ENCODE measurements around the gene GSDME. TPM values are rescaled to one million over a fixed set of nuclear protein-coding genes. Genes with fewer than 3 reads are reported as not detected.
A peak's percentile ranks its signal among the peaks of the same experiment; 100 is the strongest.

The GSDME gene
- total RNA-seq, 4 donors from 2014 or later: 0.42 to 9.2 (median 2.1) TPM

GRCh38 chr7:24709585-24710360 lies 47.5 kb downstream of the GSDME start:
- no peak for TF ChIP-seq POLR2A (IDR thresholded peaks at IDR 0.05)
- no peak for TF ChIP-seq CTCF (IDR thresholded peaks at IDR 0.05)
- 90 to 92% methylated on average over 15 of the region's 15 CpGs for WGBS, 2 donors
- intact Hi-C loops (cut with DNase I; ENCODE audit: low total_unique reads): no loop called here
- DNase-seq (ENCODE audit: low spot score in 2 of 2): peak in 1 of 2 donors; percentile 8
- H3K4me3 ChIP-seq (ENCODE audit: low read depth, poor library complexity, severe bottlenecking): no peak overlapping the region

- DNase-seq (ENCODE audit: low spot score in 2 of 2): no peak
- H3K4me3 ChIP-seq (ENCODE audit: low read depth, poor library complexity, severe bottlenecking): no peak overlapping the region
- intact Hi-C loops (cut with DNase I; ENCODE audit: low total_unique reads): no loop called here
- TF ChIP-seq CTCF (IDR thresholded peaks at IDR 0.05) (no peak), POLR2A (IDR thresholded peaks at IDR 0.05) (no peak)
- 88 to 89% methylated on average over 5 of the region's 5 CpGs for WGBS, 2 donors
Measured at GRCh38 chr7:24709051-24709450, 48.2 kb downstream of the GSDME start.

GRCh38 chr7:24707988-24708615 lies 49.2 kb downstream of the GSDME start:
- TF ChIP-seq CTCF (IDR thresholded peaks at IDR 0.05) (no peak), POLR2A (IDR thresholded peaks at IDR 0.05) (no peak)
- DNase-seq (ENCODE audit: low spot score in 2 of 2): no peak

GRCh38 chr7:24706211-24707170 lies 50.8 kb downstream of the GSDME start:
- intact Hi-C loops (cut with DNase I; ENCODE audit: low total_unique reads): no loop called here
- DNase-seq (ENCODE audit: low spot score in 2 of 2): no peak
- no peak overlapping the region for H3K4me3 ChIP-seq (ENCODE audit: low read depth, poor library complexity, severe bottlenecking)
- TF ChIP-seq POLR2A (IDR thresholded peaks at IDR 0.05): no peak
- WGBS, 2 donors: 93 to 94% methylated on average over 30 of the region's 30 CpGs

More at GRCh38 chr7:24707988-24708615, 49.2 kb downstream of the GSDME start:
- 71 to 87% methylated on average over 9 of the region's 9 CpGs for WGBS, 2 donors
- intact Hi-C loops (cut with DNase I; ENCODE audit: low total_unique reads): no loop called here
- H3K4me3 ChIP-seq (ENCODE audit: low read depth, poor library complexity, severe bottlenecking): no peak overlapping the region

- 86% methylated on average over 5 of the region's 5 CpGs for WGBS, 2 donors
- TF ChIP-seq CTCF (IDR thresholded peaks at IDR 0.05) (no peak), POLR2A (IDR thresholded peaks at IDR 0.05) (no peak)
- H3K4me3 ChIP-seq (ENCODE audit: low read depth, poor library complexity, severe bottlenecking): no peak overlapping the region
- intact Hi-C loops (cut with DNase I; ENCODE audit: low total_unique reads): no loop called here
- DNase-seq (ENCODE audit: low spot score in 2 of 2): no peak
Measured at GRCh38 chr7:24705461-24705954, 51.8 kb downstream of the GSDME start.

Measured in lower leg skin (tissue), 4 donors.